Tibial artery (tissue), 4 donors: ENCODE measurements around the gene MOAP1.
"Not testable (repeated sequence)": the region's sequence is repeated elsewhere in the genome, so short reads cannot be mapped to it uniquely, and the experiment has no call there.

Source experiments
- DNase-seq, 2 donors: peaks; one replicate each; pipeline ENCODE4 v3.0.0-alpha.2; 2019
- H3K27ac ChIP-seq, 2 donors: fragments of 200-600 bp; sonication (generic) in 1 of 2; 1 replicate in 1 of 2; 2 replicates in 1 of 2; pipeline ENCODE4 v1.5.1; 2018 to 2019; ENCODE audit warnings: mild to moderate bottlenecking in 1 of 2
- H3K27me3 ChIP-seq, 2 donors: fragments of 200-600 bp; sonication (generic) in 1 of 2; one replicate each; pipeline versions ENCODE4 v1.5.1 to v1.6.0; 2016 to 2019
- H3K36me3 ChIP-seq, 3 donors: fragments of 200-600 bp; sonication (generic) in 2 of 3; one replicate each; pipeline ENCODE4 v1.5.1; 2016 to 2019; ENCODE audit warnings: mild to moderate bottlenecking in 2 of 3
- H3K4me1 ChIP-seq, 4 donors: fragments of 200-600 bp; sonication (generic) in 2 of 4; 1 replicate in 3 of 4; 2 replicates in 1 of 4; pipeline ENCODE4 v1.5.1; 2016 to 2019
- H3K4me3 ChIP-seq, 2 donors: fragments of 200-600 bp; sonication (generic) in 1 of 2; 1 replicate in 1 of 2; 2 replicates in 1 of 2; pipeline ENCODE4 v1.5.1; 2018 to 2019; ENCODE audit warnings: mild to moderate bottlenecking in 2 of 2
- H3K9me3 ChIP-seq, 3 donors: fragments of 200-600 bp; sonication (generic) in 1 of 3; one replicate each; pipeline ENCODE4 v1.5.1; 2016 to 2019
- intact Hi-C: fragments of 100-400 bp; cut with DNase I; formaldehyde crosslinking; loops from one replicate; pipeline ENCODE4 v1.15.0; 2023; ENCODE audit warnings: low total_unique reads
- TF ChIP-seq, protein P1 (sequence below), 2 experiments: fragments of 200-600 bp in 1 of 2; fragments of 450-650 bp in 1 of 2; IDR thresholded peaks; one replicate each; pipeline ENCODE4 v1.5.1; 2017 to 2019; ENCODE audit warnings: antibody characterized with exemption in 2 of 2, mild to moderate bottlenecking in 1 of 2, moderate library complexity in 1 of 2

Gene MOAP1

GRCh38 chr14:93163564-93163963 is 21.1 kb downstream of the MOAP1 start:
- H3K27me3 ChIP-seq: no peaks in the 10 kb centered on the region
- no peak for DNase-seq
- H3K4me3 ChIP-seq: no peak overlapping the region
- TF ChIP-seq, protein P1, sequence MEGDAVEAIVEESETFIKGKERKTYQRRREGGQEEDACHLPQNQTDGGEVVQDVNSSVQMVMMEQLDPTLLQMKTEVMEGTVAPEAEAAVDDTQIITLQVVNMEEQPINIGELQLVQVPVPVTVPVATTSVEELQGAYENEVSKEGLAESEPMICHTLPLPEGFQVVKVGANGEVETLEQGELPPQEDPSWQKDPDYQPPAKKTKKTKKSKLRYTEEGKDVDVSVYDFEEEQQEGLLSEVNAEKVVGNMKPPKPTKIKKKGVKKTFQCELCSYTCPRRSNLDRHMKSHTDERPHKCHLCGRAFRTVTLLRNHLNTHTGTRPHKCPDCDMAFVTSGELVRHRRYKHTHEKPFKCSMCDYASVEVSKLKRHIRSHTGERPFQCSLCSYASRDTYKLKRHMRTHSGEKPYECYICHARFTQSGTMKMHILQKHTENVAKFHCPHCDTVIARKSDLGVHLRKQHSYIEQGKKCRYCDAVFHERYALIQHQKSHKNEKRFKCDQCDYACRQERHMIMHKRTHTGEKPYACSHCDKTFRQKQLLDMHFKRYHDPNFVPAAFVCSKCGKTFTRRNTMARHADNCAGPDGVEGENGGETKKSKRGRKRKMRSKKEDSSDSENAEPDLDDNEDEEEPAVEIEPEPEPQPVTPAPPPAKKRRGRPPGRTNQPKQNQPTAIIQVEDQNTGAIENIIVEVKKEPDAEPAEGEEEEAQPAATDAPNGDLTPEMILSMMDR (IDR thresholded peaks at IDR 0.05): no peak
- H3K9me3 ChIP-seq: no peaks in the 10 kb centered on the region
- no peaks in the 10 kb centered on the region for H3K36me3 ChIP-seq
- H3K27ac ChIP-seq: no peak overlapping the region
- intact Hi-C loops: no loop called here
- H3K4me1 ChIP-seq: no peaks in the 10 kb centered on the region

DNA sequence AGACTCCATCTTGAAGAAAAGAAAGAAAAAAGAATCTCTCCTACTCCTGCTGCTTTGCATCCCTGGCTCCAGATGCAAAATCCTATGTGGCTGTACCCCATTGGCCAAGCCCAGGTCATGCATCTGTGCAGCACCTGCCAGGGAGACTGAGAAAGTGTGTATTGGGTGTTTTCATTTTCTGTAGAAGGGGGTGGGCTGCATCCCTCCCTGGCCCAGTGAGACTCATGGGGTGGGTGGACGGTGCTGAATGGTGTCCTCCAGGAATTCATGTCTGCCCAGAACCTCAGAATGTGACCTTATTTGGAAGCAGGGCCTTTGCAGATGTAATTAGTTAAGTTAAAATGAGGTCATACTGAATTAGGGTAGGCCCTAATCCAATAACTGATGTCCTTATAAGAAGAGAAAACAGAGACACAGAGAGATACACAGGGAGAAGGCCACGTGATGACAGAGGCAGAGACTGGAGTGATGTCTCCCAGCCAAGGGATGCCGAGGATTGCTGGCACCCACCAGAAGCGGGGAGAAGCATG is 23.2 kb downstream of the MOAP1 start:
- H3K27ac ChIP-seq: no peak overlapping the region
- H3K27me3 ChIP-seq: no peaks in the 10 kb centered on the region
- no peaks in the 10 kb centered on the region for H3K36me3 ChIP-seq
- intact Hi-C loops: no loop called here
- TF ChIP-seq, protein P1 (IDR thresholded peaks at IDR 0.05): no peak
- no peaks in the 10 kb centered on the region for H3K9me3 ChIP-seq
- no peak overlapping the region for H3K4me3 ChIP-seq
- no peak for DNase-seq
- H3K4me1 ChIP-seq: no peaks in the 10 kb centered on the region

DNA sequence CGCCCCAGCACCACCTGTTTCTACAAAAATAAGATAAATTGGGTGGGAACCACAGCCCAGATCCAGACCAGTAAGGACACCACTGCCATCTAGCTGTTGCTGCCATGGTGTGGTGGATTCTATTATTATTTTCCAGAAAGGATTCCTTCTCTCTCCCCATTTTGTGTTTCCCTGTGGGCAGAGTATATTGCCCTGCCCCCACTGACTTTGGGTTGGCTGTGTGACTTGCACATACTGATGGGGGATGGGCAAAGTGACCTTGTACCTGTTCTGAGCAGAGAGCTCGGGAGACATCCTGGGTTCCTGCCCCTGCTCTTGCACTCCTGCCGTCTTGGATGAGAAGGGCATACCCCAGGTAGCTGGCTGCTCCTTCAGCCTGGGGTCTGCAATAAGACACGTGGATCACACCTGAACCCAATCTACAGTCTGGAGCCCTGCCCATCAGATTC is 24.3 kb downstream of the MOAP1 start:
- TF ChIP-seq, protein P1 (IDR thresholded peaks at IDR 0.05): peak in 1 of 2 experiments; percentile 21
- Histone ChIP-seq H3K27ac (no peak overlapping the region), H3K27me3 (no peaks in the 10 kb centered on the region), H3K36me3 (no peaks in the 10 kb centered on the region), H3K4me3 (no peak overlapping the region), H3K9me3 (no peaks in the 10 kb centered on the region), H3K4me1 (no peaks in the 10 kb centered on the region)
- no peak for DNase-seq
- intact Hi-C loops: no loop called here

- H3K27ac ChIP-seq, H3K4me1 ChIP-seq, H3K4me3 ChIP-seq, intact Hi-C loops, DNase-seq, H3K27me3 ChIP-seq, H3K9me3 ChIP-seq, H3K36me3 ChIP-seq: not testable (repeated sequence)
Measured at GRCh38 chr14:93159625-93160352, 24.9 kb downstream of the MOAP1 start.

GRCh38 chr14:93158349-93158748 is 26.3 kb downstream of the MOAP1 start:
- H3K36me3 ChIP-seq, H3K27ac ChIP-seq, DNase-seq, intact Hi-C loops, H3K4me1 ChIP-seq, H3K27me3 ChIP-seq, H3K9me3 ChIP-seq, H3K4me3 ChIP-seq: not testable (repeated sequence)

DNA sequence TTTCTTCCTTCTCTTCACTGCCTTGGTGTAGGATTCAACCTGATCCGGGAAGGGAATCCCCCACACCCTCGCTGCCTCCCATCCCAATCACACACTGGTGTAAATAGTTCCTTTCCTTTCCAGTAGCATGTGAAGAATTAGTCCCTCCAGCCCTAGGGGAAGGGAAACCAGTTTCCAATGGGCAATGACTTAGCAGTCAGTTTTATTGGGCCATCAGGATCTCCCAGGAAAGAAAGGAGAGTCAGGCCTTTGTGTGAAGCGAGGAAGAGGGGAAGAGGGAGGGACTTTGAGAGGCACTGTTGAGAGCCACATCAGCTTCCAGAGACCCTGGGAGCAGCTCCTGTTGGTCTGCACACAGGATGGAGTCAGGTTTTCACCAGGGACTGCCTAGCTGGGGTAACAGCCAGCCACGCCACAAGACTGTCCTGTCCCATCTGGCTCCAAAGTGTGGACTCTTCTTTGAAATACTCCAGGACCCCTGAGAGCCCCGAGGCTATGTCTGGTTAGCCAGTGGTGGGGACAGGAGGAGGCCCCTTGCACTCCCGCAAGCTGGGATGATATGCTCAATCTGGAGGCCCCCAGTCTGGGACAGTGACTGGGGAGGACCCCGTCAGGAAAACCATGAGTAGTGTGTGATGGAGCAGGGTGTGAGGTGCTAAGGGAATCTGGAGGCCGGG is 27.9 kb downstream of the MOAP1 start:
- no peaks in the 10 kb centered on the region for H3K4me1 ChIP-seq
- TF ChIP-seq, protein P1 (IDR thresholded peaks at IDR 0.05): no peak
- DNase-seq: no peak
- intact Hi-C loops: no loop called here
- H3K27me3 ChIP-seq: no peaks in the 10 kb centered on the region
- H3K9me3 ChIP-seq: no peaks in the 10 kb centered on the region
- no peak overlapping the region for H3K4me3 ChIP-seq
- H3K27ac ChIP-seq: no peak overlapping the region
- H3K36me3 ChIP-seq: no peaks in the 10 kb centered on the region
